GM18873 (cell line): ENCODE measurements around the gene CNR2.
A peak's percentile ranks its signal among the peaks of the same experiment; 100 is the strongest.
"Not testable (repeated sequence)": the region's sequence is repeated elsewhere in the genome, so short reads cannot be mapped to it uniquely, and the experiment has no call there.

Source experiments
- ATAC-seq: cut with Tn5 transposase; IDR thresholded peaks from one replicate; pipeline ENCODE4 v1.9.1; 2021; ENCODE audit warnings: mild to moderate bottlenecking, moderate library complexity, moderate number of reproducible peaks; ENCODE audit not compliant: unreplicated experiment, low FRiP score

The CNR2 gene

DNA sequence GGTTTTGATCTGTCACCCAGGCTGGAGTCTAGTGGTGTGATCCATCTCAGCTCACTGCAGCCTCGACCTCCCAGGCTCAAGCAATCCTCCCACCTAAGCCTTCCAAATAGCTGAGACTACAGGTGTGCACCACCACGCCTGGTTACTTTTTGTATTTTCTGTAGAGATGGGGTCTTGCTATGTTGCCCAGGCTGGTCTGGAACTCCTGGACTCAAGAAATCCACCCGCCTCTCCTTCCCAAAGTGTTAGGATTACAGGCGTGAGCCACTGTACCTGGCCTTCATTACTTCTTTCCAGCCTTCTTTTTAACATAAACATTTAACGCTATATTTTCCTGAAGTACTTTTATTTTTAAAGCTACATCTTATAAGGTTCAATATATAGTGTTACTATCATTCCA, 69.5 kb downstream of the CNR2 start:
- ATAC-seq, result no peak

DNA sequence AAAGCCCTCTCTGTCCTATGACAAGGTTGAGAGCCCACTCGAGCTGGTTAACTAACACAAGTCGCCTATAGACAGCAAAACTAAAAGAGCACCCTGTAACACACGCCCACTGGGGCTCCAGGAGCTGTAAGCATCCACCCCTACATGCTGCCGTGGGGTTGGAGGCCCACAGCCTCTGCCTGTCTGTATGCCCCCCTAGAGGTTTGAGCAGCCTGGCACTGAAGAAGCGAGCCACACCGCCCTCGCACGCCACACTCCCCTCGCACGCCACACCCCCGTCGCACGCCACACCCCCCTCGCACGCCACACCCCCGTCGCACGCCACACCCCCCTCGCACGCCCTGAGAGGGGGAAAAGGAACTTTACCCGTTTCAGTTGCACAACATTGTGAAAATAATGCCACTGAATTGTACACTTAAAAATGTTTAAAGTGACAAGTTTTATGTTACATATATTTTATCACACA, 74.7 kb downstream of the CNR2 start:
- ATAC-seq, result no peak

DNA sequence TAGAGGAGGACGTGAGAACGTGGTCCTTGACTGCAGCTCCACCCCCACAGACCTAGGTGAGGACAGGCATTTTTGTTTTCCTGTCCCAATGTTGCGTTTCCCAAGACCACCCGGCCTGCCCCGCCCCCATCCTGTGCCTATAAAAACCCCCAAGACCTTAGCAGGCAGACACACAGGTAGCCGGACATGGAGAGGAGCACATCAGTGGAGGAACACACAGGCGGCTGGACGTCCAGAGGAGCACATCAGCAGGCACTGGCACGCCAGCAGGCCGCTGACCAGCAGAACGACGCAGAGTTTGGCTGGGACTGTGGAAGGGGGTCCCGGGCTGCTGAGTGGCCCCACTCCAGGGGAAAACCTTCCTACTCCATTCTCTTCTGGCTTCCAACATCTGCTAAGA, 75.3 kb downstream of the CNR2 start:
- ATAC-seq, result no peak

DNA sequence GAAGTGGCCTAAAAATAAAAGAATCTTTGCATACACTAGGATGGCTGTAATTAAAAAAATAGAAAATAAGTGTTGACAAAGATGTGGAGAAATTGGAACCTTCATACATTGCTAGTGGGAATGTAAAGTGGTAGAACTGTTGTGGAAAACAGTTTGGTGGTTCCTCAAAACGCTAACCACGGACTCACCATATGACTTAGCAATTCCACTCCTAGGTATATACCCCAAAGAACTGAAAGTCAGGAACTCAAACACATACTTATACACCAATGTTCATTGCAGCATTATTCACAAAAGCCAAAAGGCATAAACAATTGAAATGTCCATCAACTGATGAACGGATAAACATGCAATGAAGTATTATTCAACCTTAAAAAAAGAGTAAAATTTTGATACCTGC, 77.1 kb downstream of the CNR2 start:
- ATAC-seq, result no peak

DNA sequence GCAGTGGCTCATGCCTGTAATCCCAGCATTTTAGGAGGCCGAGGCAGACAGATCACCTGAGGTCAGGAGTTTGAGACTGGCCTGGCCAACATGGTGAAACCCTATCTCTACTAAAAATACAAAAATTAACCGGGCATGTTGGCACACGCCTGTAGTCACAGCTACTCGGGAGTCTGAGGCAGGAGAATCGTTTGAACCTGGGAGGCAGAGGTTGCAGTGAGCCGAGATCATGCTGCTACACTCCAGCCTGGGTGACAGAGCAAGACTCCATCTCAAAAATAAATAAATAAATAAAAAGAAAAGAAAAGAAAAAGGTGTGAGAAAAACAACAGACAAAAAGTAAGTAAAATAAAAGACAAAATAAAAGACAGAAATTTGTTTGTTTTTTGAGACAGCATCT, 79.0 kb downstream of the CNR2 start:
- ATAC-seq, result not testable (repeated sequence)

DNA sequence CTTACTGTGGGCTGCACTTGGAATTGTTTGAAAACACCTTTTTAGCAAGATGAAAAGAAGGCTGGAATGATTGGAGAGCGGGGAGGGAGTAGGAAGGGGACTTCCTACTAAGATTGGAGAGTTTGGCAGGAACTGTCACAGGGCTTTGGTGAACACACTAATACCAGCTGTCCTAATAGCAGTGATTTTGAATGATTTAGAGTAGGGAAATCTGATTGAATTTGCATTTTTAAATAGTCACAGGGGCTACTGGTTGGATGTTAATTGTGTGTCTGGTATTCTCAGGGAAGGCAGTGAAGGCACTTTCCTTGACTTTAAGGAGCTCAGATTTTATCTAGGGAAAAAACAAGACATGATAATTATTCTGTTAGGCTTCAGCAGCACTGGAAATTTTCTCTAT, 85.4 kb downstream of the CNR2 start:
- no peak for ATAC-seq

DNA sequence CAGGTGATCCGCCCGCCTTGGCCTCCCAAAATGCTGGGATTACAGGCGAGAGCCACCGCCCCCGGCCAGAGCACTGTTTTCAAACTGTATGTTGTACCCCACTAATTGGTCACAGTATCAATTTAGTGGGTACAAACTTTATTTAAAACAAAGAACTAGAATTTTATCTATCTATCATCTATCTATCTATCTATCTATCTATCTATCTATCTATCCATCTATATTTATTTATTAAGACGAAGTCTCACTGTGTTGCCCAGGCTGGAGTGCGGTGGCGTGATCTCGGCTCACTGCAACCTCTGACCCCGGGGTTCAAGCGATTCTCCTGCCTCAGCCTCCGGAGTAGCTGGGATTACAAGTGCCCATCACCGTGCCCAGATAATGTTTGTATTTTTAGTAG, 86.6 kb downstream of the CNR2 start:
- ATAC-seq, result not testable (repeated sequence)

DNA sequence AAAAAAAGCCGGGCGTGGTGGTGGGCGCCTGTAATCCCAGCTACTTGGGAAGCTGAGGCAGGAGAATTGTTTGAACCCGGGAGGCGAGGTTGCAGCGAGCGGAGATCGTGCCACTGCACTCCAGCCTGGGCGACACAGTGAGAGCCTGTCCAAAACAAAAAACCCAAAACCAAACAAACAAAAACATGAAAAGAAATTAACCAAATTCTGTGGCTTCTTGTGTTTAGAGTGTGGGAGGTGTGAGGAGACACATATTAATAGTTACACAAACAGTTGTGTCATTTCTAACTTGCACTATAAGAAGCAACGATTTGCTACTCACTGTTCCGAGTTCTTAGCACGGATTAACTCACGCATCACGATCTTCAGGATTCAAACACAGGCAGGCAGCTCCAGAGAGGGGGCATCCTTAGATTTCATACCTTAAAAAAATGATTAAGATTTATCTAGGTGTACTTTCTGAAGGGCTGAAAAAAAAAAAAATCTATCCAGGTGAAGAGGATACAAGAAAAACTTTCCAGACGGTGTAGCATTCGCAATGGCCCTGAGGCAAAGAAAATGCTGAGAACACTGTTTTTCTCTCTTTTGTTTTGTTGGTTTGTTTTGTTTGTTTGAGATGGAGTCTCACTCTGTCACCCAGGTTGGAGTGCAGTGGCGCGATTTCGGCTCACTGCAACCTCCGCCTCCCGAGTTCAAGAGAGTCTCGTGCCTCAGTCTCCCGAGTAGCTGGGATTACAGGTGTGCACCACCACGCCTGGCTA, 87.2 kb downstream of the CNR2 start:
- ATAC-seq, result peak; percentile 46

DNA sequence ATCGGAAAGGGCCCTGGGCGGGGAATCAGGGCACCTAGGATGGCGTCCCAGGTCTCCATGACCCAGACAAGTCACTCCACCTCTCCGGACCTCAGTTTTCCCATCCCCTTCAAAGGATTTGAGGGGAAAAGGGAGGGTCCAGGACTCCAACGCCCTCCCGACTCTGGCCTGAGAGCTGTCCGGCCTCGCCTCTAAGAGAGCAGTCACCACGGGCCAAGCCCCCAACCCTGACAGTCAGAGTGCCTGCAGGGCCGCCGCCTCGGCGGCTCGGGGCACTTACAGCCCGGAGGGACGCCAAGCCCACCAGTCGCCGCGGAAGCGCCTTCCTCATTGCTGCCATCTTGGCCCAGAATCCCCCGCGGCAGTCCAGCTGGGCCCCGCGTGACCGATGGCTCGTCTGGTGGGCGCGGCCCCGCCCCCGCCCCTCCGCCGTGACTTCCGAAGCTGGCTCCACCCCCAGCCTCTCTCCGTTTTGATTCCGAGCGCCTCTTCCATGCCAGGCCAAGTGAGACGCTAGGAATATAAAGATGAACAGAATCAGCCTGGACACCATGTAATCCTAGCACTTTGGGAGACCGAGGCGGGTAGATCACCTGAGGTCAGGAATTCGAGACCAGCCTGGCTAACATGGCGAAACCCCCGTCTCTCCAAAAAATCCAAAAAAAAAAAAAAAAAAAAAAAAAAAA, 87.9 kb downstream of the CNR2 start, which contains the start of gene HMGCL:
TSS of gene HMGCL (minus strand) at position 354 of the 686 bp plus-strand sequence. CDS start at position 340, 14 bp downstream.
- ATAC-seq, result peak; percentile 45

DNA sequence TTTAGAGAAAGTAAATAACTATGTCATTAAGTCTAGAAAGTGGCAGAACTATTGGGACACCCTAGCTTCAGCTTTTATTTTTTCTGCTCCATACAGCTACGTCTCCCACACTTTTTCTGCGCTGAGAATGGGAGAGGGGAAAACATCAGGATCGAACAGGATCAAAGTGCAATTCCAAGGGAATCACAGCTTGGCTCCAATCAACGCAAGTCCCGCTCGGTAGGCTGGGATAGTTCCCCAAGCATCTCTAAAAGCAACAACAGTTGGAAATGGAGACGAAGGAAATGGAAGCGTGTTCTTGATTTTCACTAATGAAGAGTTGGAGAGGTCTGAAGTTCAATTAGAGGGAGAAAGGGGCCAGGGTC, 88.5 kb downstream of the CNR2 start:
- no peak for ATAC-seq

DNA sequence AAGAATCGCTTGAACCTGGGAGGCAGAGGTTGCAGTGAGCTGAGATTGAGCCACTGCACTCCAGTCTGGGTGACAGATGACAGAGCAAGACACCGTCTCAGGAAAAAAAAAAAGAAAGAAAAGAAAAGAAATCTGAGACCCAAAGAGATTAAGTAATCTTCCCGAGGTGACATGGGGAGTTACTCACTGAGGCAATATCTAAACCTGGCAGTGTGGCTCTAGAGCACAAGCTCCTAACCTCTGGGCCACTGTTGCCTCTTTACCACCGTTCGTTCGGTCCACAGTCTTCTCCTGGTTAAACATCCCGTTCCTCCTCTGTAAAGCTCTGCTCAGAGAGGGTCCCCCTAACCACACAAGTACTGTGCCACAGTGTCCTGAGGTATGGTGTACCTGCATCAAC, 89.4 kb downstream of the CNR2 start:
- no peak for ATAC-seq
